Heart left ventricle (tissue), 13 donors: ENCODE measurements around the gene GALM.

Experiments
- POLR2A ChIP-seq, 2 donors: fragments of 450-650 bp; IDR thresholded peaks; one replicate each; pipeline ENCODE4 v1.6.1; 2017; ENCODE audit warnings: antibody characterized with exemption in 2 of 2, mild to moderate bottlenecking in 2 of 2, moderate library complexity in 2 of 2
- TF ChIP-seq, protein P1 (sequence below), 12 donors: fragments of 200-600 bp; sonication (generic) in 4 of 12; IDR thresholded peaks; one replicate each; pipeline versions ENCODE4 v1.5.0 to v1.8.0; 2018 to 2022; ENCODE audit warnings: antibody characterized with exemption in 12 of 12, mild to moderate bottlenecking in 5 of 12
- donor health status: ischemic (EF 13 %, LVEDD 7.1; RV severe dilation, severe dysfunction).
- donor health status: DM: no; HTN: yes; CAD: no.
- donor health status: DM: no; HTN: no; CAD: no.
- donor health status: ischemic (EF 25% LVEDD 6.9; RV normal size, moderate dysfunction).
- donor health status: ischemic (EF 25% LVEDD 5.7; RV mildly dilated, moderate dysfunction).
- donor health status: ischemic (EF 35%, LVEDD 5.7; RV mildly dilated, moderate dysfunction).
- donor health status: nonischemic (EF 11% LVEDD 7.7; RV severe dilation, severe dysfunction).
- donor health status: DM: yes; HTN: yes; CAD: no.
- donor health status: PGD.
- donor health status: ischemic (EF 29% LVEDD 5.4; RV normal size, mild dysfunction).
- donor health status: nonischemic (EF 23%, LVEDD 6.1; RV moderate dilation, normal function).

DNA sequence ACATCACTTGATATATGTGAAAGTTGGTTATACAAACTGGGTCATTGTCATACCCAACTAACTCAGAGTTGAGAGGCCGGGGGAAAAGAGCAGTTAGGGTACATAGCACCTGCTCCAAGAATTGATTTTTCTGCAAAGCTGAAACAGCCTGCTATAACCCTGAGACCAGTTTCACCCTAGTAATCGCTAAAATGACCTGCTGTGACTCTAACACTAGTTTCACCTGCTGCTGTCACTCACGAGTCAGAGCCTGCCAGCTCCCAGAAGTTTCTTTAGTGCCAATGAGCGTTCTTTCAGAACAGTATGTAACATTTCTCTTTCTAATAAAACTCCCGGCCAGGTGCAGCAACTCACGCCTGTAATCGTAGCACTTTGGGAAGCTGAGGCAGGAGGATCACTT, 57.3 kb downstream of the GALM start:
- TF ChIP-seq, protein P1, sequence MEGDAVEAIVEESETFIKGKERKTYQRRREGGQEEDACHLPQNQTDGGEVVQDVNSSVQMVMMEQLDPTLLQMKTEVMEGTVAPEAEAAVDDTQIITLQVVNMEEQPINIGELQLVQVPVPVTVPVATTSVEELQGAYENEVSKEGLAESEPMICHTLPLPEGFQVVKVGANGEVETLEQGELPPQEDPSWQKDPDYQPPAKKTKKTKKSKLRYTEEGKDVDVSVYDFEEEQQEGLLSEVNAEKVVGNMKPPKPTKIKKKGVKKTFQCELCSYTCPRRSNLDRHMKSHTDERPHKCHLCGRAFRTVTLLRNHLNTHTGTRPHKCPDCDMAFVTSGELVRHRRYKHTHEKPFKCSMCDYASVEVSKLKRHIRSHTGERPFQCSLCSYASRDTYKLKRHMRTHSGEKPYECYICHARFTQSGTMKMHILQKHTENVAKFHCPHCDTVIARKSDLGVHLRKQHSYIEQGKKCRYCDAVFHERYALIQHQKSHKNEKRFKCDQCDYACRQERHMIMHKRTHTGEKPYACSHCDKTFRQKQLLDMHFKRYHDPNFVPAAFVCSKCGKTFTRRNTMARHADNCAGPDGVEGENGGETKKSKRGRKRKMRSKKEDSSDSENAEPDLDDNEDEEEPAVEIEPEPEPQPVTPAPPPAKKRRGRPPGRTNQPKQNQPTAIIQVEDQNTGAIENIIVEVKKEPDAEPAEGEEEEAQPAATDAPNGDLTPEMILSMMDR (IDR thresholded peaks at IDR 0.05) = no peak
- TF ChIP-seq POLR2A (IDR thresholded peaks at IDR 0.05) = no peak
